ENCODE data around the gene GNG12.
"Not testable (repeated sequence)": the region's sequence is repeated elsewhere in the genome, so short reads cannot be mapped to it uniquely, and the experiment has no call there.

Gene GNG12

GRCh38 chr1:67679691-67680090, 153.6 kb downstream of the GNG12 start:
- no peak overlapping the region for H3K27ac Mint-ChIP-seq
- peaks cover 10% of the 10 kb centered on the region for H3K36me3 Mint-ChIP-seq
- no peak for ATAC-seq

DNA sequence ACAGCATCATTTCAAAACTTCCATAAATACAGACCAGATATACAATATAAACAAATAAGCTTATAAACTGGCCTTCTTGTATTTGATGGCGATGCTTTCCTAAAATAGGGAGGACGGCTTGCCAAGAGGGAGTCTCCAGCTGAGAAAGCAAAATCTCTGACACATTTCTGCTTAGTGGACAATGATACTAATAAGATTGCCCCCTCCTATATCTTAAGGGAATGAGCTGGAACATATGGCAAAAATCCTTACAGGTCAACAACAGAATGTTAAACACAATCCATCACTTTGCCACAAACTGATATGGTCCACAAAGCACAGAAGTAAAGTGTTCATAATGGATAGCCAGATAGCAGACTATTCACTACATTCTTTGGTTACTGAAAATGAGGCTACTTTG, 155.3 kb downstream of the GNG12 start:
- Mint-ChIP-seq H3K36me3 (no peaks in the 10 kb centered on the region), H3K9me3 (no peaks in the 10 kb centered on the region), H3K4me1 (peaks cover 16% of the 10 kb centered on the region), H3K27ac (no peak overlapping the region), H3K4me3 (no peak overlapping the region)
- ATAC-seq (no peak), DNase-seq (ENCODE audit: low spot score in 2 of 2) (no peak)

More at GRCh38 chr1:67679691-67680090, 153.6 kb downstream of the GNG12 start:
- no peak for DNase-seq (ENCODE audit: low spot score in 2 of 2)
- Mint-ChIP-seq H3K4me1 (peaks cover 17% of the 10 kb centered on the region), H3K9me3 (no peaks in the 10 kb centered on the region), H3K4me3 (no peak overlapping the region)

- ATAC-seq (no peak), DNase-seq (ENCODE audit: low spot score in 2 of 2) (no peak)
- Mint-ChIP-seq H3K4me1 (peaks cover 16% of the 10 kb centered on the region), H3K4me3 (no peak overlapping the region), H3K9me3 (no peaks in the 10 kb centered on the region), H3K36me3 (no peaks in the 10 kb centered on the region), H3K27ac (no peak overlapping the region)
Observed at GRCh38 chr1:67677408-67677807, 155.9 kb downstream of the GNG12 start.

GRCh38 chr1:67676946-67677345, 156.3 kb downstream of the GNG12 start:
- Mint-ChIP-seq H3K36me3 (no peaks in the 10 kb centered on the region), H3K27ac (no peak overlapping the region), H3K4me1 (peaks cover 16% of the 10 kb centered on the region), H3K9me3 (no peaks in the 10 kb centered on the region), H3K4me3 (no peak overlapping the region)
- no peak for ATAC-seq
- DNase-seq (ENCODE audit: low spot score in 2 of 2), result no peak

DNA sequence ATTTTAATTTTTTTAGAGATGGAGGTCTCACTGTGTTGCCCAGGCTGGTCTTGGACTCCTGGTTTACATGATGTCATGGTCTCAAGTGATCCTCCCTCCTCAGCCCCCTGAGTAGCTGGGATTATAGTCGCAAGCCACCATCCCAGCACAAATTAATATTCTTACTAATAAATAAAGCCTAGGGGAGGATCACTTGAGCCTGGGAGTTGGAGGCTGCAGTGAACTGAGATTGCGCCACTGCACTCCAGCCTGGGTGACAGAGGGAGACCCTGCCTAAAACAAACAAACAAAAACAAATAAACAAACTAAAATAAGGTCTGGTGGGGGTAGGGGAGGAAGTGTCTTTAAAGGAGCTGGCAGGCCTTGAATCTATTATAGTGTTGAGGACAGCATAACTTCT, 157.0 kb downstream of the GNG12 start:
- ATAC-seq (no peak), DNase-seq (ENCODE audit: low spot score in 2 of 2) (no peak)
- Mint-ChIP-seq H3K4me1 (peaks cover 16% of the 10 kb centered on the region), H3K36me3 (no peaks in the 10 kb centered on the region), H3K9me3 (no peaks in the 10 kb centered on the region), H3K27ac (no peak overlapping the region), H3K4me3 (no peak overlapping the region)

- no peak for DNase-seq (ENCODE audit: low spot score in 2 of 2)
- Mint-ChIP-seq H3K4me3 (no peak overlapping the region), H3K36me3 (no peaks in the 10 kb centered on the region), H3K4me1 (peaks cover 16% of the 10 kb centered on the region), H3K9me3 (no peaks in the 10 kb centered on the region), H3K27ac (no peak overlapping the region)
- no peak for ATAC-seq
Observed at GRCh38 chr1:67675800-67676199, 157.5 kb downstream of the GNG12 start.

DNA sequence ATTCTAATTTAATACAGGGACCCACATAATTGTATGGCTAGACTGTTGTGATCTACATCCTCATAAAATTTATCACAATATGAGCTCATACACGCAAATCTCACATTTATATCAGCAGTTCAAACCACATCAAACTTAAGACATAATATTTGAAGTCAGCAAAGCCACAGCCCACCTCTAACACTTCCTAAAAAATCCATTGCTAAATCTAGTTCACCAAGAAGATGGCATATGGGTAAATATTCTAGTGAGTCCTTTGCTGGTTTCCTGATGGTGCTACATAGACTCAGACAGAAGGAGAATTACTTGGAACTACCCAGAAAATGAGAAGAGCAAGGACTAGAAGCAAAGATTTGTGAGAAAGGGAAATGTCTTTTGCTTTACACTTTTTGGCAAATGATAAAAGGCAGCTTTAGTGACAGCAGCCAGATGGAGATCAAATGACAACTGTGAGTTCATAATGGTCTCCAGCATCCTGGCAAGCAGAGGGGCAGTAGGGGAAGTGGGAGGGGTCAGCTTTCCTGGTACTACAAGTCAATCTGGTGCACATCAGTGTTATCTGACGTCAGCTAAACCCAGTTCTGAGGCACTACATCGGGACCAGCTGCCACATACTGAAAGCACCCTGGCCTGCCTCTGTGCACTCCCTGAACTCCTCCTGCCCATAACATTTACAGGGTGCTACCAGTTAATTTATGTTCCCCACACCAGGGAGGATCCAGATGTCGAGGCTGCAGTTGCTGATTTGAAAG, 158.8 kb downstream of the GNG12 start:
- Mint-ChIP-seq H3K4me1 (peaks cover 16% of the 10 kb centered on the region), H3K4me3 (peak overlapping the region; percentile 6), H3K36me3 (no peaks in the 10 kb centered on the region), H3K27ac (peak overlapping the region; percentile 5), H3K9me3 (no peaks in the 10 kb centered on the region)
- ATAC-seq, result peak; percentile 88
- DNase-seq (ENCODE audit: low spot score in 2 of 2), result peak in 1 of 2 donors; percentile 62

DNA sequence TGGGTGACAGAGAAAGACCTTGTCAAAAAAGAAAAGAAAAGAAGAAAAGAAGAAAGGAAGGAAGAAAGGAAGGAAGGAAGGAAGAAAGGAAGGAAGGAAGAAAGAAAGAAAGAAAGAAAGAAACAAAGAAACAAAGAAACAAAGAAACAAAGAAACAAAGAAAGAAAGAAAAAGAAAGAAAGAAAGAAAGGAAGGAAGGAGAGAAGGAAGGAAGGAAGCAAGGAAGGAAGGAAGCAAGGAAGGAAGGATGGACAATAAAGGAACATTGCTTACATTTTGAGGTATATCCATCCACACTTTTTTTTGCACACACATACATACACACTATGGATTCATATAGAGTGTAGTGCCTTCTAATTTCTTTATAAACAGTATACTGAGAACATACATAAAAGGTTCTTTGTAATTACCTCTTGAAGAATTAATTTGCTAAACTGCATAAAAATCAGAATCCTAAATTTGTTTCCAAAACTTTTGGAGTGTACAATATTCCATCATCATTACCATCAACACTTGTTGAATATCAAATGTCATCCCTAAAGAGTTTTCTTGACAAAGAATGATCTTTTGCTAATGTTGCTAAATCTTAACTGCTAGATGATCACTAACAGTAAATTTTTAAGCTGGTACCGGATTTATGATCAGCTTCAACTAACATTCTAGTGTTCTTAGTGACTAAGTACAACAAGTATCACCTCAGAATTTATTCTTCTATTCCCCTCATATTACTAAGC, 159.6 kb downstream of the GNG12 start:
- Mint-ChIP-seq H3K9me3 (no peaks in the 10 kb centered on the region), H3K27ac (peak overlapping the region; percentile 24), H3K36me3 (no peaks in the 10 kb centered on the region), H3K4me1 (peaks cover 16% of the 10 kb centered on the region), H3K4me3 (no peak overlapping the region)
- ATAC-seq (no peak), DNase-seq (ENCODE audit: low spot score in 2 of 2) (no peak)

DNA sequence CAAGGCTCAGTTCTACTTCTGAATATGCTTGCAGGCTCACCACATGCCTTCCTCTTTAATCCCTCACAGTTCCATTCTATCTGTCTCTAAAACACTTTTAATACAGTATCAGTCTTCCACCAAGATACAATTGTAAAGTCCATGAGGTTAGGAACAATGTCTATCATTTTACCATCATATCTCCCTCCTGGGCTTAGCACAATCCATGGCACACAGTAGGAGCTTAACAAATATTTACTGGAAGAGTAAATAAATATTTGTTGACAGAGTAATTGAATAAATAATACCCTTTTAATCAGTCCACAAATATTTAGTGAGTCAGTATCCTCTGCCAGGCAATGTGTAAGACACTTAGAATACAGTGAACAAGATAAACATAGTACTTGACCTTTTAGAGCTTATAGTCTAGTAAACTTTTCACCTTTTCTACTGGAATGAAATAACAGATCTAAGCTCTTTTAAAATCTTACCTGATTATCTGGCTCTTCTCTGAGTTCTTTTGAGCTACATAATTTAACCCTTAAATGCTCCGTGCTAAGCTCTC, 160.9 kb downstream of the GNG12 start:
- no peak overlapping the region for H3K4me3 Mint-ChIP-seq
- no peak overlapping the region for H3K27ac Mint-ChIP-seq
- no peak for DNase-seq (ENCODE audit: low spot score in 2 of 2)
- no peaks in the 10 kb centered on the region for H3K9me3 Mint-ChIP-seq
- H3K4me1 Mint-ChIP-seq, result peaks cover 16% of the 10 kb centered on the region
- no peaks in the 10 kb centered on the region for H3K36me3 Mint-ChIP-seq
- ATAC-seq, result no peak

- Mint-ChIP-seq H3K9me3 (no peaks in the 10 kb centered on the region), H3K4me3 (no peak overlapping the region), H3K4me1 (peaks cover 6% of the 10 kb centered on the region), H3K36me3 (no peaks in the 10 kb centered on the region), H3K27ac (no peak overlapping the region)
- DNase-seq (ENCODE audit: low spot score in 2 of 2) (no peak), ATAC-seq (no peak)
Observed at GRCh38 chr1:67668660-67669059, 164.6 kb downstream of the GNG12 start.

DNA sequence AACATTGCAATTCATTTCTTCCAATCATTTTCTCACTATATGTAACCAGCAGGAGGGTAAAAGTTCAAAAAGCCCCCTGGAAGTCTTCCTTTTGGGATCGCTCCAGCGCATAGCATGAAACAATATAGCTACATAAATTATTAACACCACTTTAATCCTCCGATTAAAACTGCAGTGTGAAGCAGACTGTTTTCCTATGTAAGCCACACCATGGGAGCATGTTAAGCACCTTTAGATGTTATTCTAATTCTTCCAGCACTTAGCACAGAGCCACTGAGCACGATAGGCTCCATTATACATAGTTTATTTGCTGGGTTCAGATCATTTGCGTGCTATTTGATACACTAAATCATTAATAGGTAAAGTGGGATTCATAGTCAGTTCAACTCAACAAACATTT, 166.6 kb downstream of the GNG12 start:
- no peaks in the 10 kb centered on the region for H3K9me3 Mint-ChIP-seq
- H3K4me1 Mint-ChIP-seq, result no peaks in the 10 kb centered on the region
- no peak overlapping the region for H3K4me3 Mint-ChIP-seq
- no peaks in the 10 kb centered on the region for H3K36me3 Mint-ChIP-seq
- no peak overlapping the region for H3K27ac Mint-ChIP-seq
- DNase-seq (ENCODE audit: low spot score in 2 of 2) (no peak), ATAC-seq (no peak)

GRCh38 chr1:67665307-67665706, 168.0 kb downstream of the GNG12 start:
- not testable (repeated sequence) for DNase-seq (ENCODE audit: low spot score in 2 of 2); H3K27ac Mint-ChIP-seq; ATAC-seq; H3K9me3 Mint-ChIP-seq; H3K36me3 Mint-ChIP-seq; H3K4me1 Mint-ChIP-seq; H3K4me3 Mint-ChIP-seq

GRCh38 chr1:67664048-67664447, 169.2 kb downstream of the GNG12 start:
- DNase-seq (ENCODE audit: low spot score in 2 of 2) (no peak), ATAC-seq (no peak)
- Mint-ChIP-seq H3K9me3 (no peaks in the 10 kb centered on the region), H3K4me3 (no peak overlapping the region), H3K4me1 (no peaks in the 10 kb centered on the region), H3K36me3 (no peaks in the 10 kb centered on the region), H3K27ac (no peak overlapping the region)

- H3K27ac Mint-ChIP-seq, result no peak overlapping the region
- no peak for ATAC-seq
- no peak overlapping the region for H3K4me3 Mint-ChIP-seq
- no peaks in the 10 kb centered on the region for H3K9me3 Mint-ChIP-seq
- no peaks in the 10 kb centered on the region for H3K36me3 Mint-ChIP-seq
- no peaks in the 10 kb centered on the region for H3K4me1 Mint-ChIP-seq
- no peak for DNase-seq (ENCODE audit: low spot score in 2 of 2)
Observed at GRCh38 chr1:67662884-67663283, 170.4 kb downstream of the GNG12 start.

DNA sequence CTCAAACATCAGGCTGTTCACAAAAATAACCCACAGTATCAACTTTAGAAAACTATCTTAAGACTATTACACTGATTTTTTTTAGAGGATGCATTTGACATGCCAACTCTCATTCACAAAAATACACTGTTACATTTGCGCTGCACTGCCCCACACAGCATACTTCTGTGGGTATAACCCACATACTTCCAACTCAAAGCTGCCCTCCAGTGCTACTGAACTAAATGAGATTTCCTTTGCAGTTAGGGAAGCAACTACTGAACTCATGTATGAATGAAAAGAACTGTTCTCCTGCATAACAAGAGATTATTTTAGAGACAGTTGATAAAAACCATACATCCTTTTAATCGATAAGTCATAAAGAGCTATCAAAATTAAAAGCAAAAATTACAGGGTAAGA, 174.0 kb downstream of the GNG12 start:
- ATAC-seq, result no peak
- H3K27ac Mint-ChIP-seq, result no peak overlapping the region

GRCh38 chr1:67657152-67657551, 176.1 kb downstream of the GNG12 start:
- H3K36me3 Mint-ChIP-seq; H3K27ac Mint-ChIP-seq; H3K4me3 Mint-ChIP-seq; H3K4me1 Mint-ChIP-seq; ATAC-seq; DNase-seq (ENCODE audit: low spot score in 2 of 2); H3K9me3 Mint-ChIP-seq: not testable (repeated sequence)

More for the DNA sequence above, 174.0 kb downstream of the GNG12 start:
- H3K4me1 Mint-ChIP-seq, result no peaks in the 10 kb centered on the region
- H3K9me3 Mint-ChIP-seq, result no peaks in the 10 kb centered on the region
- no peak overlapping the region for H3K4me3 Mint-ChIP-seq
- no peaks in the 10 kb centered on the region for H3K36me3 Mint-ChIP-seq
- no peak for DNase-seq (ENCODE audit: low spot score in 2 of 2)

Measured in stimulated activated effector memory CD8-positive, alpha-beta T cell treated with anti-CD3 and anti-CD28 coated beads, Interleukin-12 subunit alpha, Interleukin-12 subunit beta, amount 100 ng/mL, for 72 hours (primary cell).